Activated T-helper 1 cell treated with anti-CD3 and anti-CD28 coated beads, Interleukin-12 subunit alpha, Interleukin-12 subunit beta, Interleukin-2, Interleukin-4 antibody, amounts not matched to agents 30 ng/mL and 10 ng/mL and 1 ng/mL, durations not matched to agents 14 hours and 24 hours and 36 hours (primary cell): Measurements from ENCODE around the gene CCDC157. TPM values are rescaled to one million over a fixed set of nuclear protein-coding genes. Genes with fewer than 3 reads are reported as not detected.

Source experiments
- total RNA-seq: library from RNA; stranded (reverse); gene quantifications from 2 replicates; pipeline ENCODE4 v1.2.3, GENCODE V29; 2022

Gene CCDC157
- total RNA-seq, 1 donor from 2014 or later, result 3.0 TPM

Other genes with a start within 250 kb of the CCDC157 start
- 450 and 455 TPM in 2 replicates for gene LIF, start 110.2 kb upstream of the CCDC157 start, total RNA-seq
- gene OSM, start 90.2 kb upstream of the CCDC157 start, total RNA-seq, result 76.7 and 78.3 TPM in 2 replicates
- 5.6 and 8.8 TPM in 2 replicates for gene CASTOR1, start 67.5 kb upstream of the CCDC157 start, total RNA-seq
- 17.3 and 24.9 TPM in 2 replicates for gene TBC1D10A, start 30.1 kb upstream of the CCDC157 start, total RNA-seq
- gene SF3A1, start 113 bp upstream of the CCDC157 start, total RNA-seq, result 308 and 310 TPM in 2 replicates
- gene RNF215, start 30.4 kb downstream of the CCDC157 start, total RNA-seq, result 10.3 and 13.2 TPM in 2 replicates
- gene SEC14L2, start 40.0 kb downstream of the CCDC157 start, total RNA-seq, result 25.6 and 27.0 TPM in 2 replicates
- gene MTFP1, start 68.8 kb downstream of the CCDC157 start, total RNA-seq, result 72.0 and 72.9 TPM in 2 replicates
- gene SEC14L3, start 115.0 kb downstream of the CCDC157 start, total RNA-seq, result not detected in 2 replicates
- gene SEC14L4, start 148.7 kb downstream of the CCDC157 start, total RNA-seq, result not detected in 2 replicates
- gene SEC14L6, start 189.7 kb downstream of the CCDC157 start, total RNA-seq, result not detected in 2 replicates
- not detected in 2 replicates for gene GAL3ST1, start 217.7 kb downstream of the CCDC157 start, total RNA-seq
- 168 and 169 TPM in 2 replicates for gene PES1, start 234.9 kb downstream of the CCDC157 start, total RNA-seq